Left ventricle myocardium inferior (tissue), 1 donor: ENCODE measurements around the gene MAP4K4. TPM values are rescaled to one million over a fixed set of nuclear protein-coding genes. Genes with fewer than 3 reads are reported as not detected.

Experiments
- DNase-seq: peaks from one replicate; pipeline ENCODE4 v3.0.0-alpha.2; 2020
- H3K27ac ChIP-seq: fragments of 200-600 bp; replicated peaks from 2 replicates; pipeline ENCODE4 v1.8.0; 2021
- H3K27me3 ChIP-seq: fragments of 200-600 bp; 2 replicates; pipeline ENCODE4 v1.8.0; 2021; ENCODE audit warnings: low read depth
- H3K36me3 ChIP-seq: fragments of 200-600 bp; 2 replicates; pipeline ENCODE4 v1.8.0; 2021
- H3K4me1 ChIP-seq: fragments of 200-600 bp; 2 replicates; pipeline ENCODE4 v1.8.0; 2021
- H3K4me3 ChIP-seq: fragments of 200-600 bp; 2 replicates; pipeline ENCODE4 v1.8.0; 2021; ENCODE audit warnings: mild to moderate bottlenecking, moderate library complexity
- H3K9me3 ChIP-seq: fragments of 200-600 bp; replicated peaks from 2 replicates; pipeline ENCODE4 v1.8.0; 2021
- CTCF ChIP-seq: fragments of 200-600 bp; IDR thresholded peaks from 2 replicates; pipeline ENCODE4 v1.8.0; 2021; ENCODE audit warnings: antibody characterized with exemption, mild to moderate bottlenecking, borderline replicate concordance
- intact Hi-C: fragments of 100-400 bp; cut with micrococcal nuclease; formaldehyde crosslinking; loops from one replicate; pipeline ENCODE4 v1.11.0; 2022
- total RNA-seq: library from RNA; stranded (reverse); fragmentation: NEBNext Ultra II Directional; extraction: Animal tissue kit (Norgen Biotek cat#: 25700); gene quantifications from one replicate; pipeline ENCODE4 v1.2.1, GENCODE V29; 2021
- donor health status: DM: no; HTN: yes; CAD: no; lungs with severe emphysema.

The MAP4K4 gene
- total RNA-seq, 1 donor from 2014 or later: 102 TPM

- no peak for TF ChIP-seq CTCF
- Histone ChIP-seq H3K4me3 (peak overlapping the region; percentile 85), H3K27me3 (no peaks in the 10 kb centered on the region), H3K9me3 (peaks cover 10% of the 10 kb centered on the region), H3K36me3 (no peaks in the 10 kb centered on the region), H3K27ac (peak overlapping the region; percentile 95), H3K4me1 (peaks cover 70% of the 10 kb centered on the region)
- DNase-seq: no peak
- intact Hi-C loops: no loop called here
These were observed 1.6 kb downstream of the MAP4K4 start for GRCh38 chr2:101698844-101699754.

GRCh38 chr2:101699755-101700461 lies 2.4 kb downstream of the MAP4K4 start:
- no peak for DNase-seq
- peaks cover 2% of the 10 kb centered on the region for H3K9me3 ChIP-seq
- H3K27ac ChIP-seq: peak overlapping the region; percentile 95
- H3K4me3 ChIP-seq: peak overlapping the region; percentile 85
- no peaks in the 10 kb centered on the region for H3K27me3 ChIP-seq
- H3K4me1 ChIP-seq: peaks cover 78% of the 10 kb centered on the region
- H3K36me3 ChIP-seq: no peaks in the 10 kb centered on the region
- no peak for TF ChIP-seq CTCF
- intact Hi-C loops: loop anchor here (5.0 kb wide), 1 partner anchor 127 kb away; no protein-coding TSS in a partner anchor

GRCh38 chr2:101704046-101704466 lies 6.5 kb downstream of the MAP4K4 start:
- Histone ChIP-seq H3K27me3 (no peaks in the 10 kb centered on the region), H3K27ac (peak overlapping the region; percentile 56), H3K4me1 (peaks cover 97% of the 10 kb centered on the region), H3K36me3 (no peaks in the 10 kb centered on the region), H3K4me3 (no peak overlapping the region), H3K9me3 (no peaks in the 10 kb centered on the region)
- no peak for TF ChIP-seq CTCF
- DNase-seq: no peak
- intact Hi-C loops: loop anchor here (5.0 kb wide), 1 partner anchor 123 kb away; no protein-coding TSS in a partner anchor

- no peak overlapping the region for H3K4me3 ChIP-seq
- DNase-seq: no peak
- peaks cover 98% of the 10 kb centered on the region for H3K4me1 ChIP-seq
- TF ChIP-seq CTCF: no peak
- no peaks in the 10 kb centered on the region for H3K9me3 ChIP-seq
- intact Hi-C loops: loop anchor here (5.0 kb wide), 1 partner anchor 122 kb away; no protein-coding TSS in a partner anchor
- H3K27me3 ChIP-seq: no peaks in the 10 kb centered on the region
- H3K36me3 ChIP-seq: no peaks in the 10 kb centered on the region
- H3K27ac ChIP-seq: peak overlapping the region; percentile 56
These were observed 7.5 kb downstream of the MAP4K4 start for GRCh38 chr2:101704816-101705578.

GRCh38 chr2:101706121-101706818 lies 8.8 kb downstream of the MAP4K4 start:
- no peak for TF ChIP-seq CTCF
- intact Hi-C loops: no loop called here
- Histone ChIP-seq H3K27me3 (no peaks in the 10 kb centered on the region), H3K27ac (peak overlapping the region; percentile 56), H3K9me3 (no peaks in the 10 kb centered on the region), H3K36me3 (no peaks in the 10 kb centered on the region), H3K4me3 (no peak overlapping the region), H3K4me1 (peaks cover 98% of the 10 kb centered on the region)
- no peak for DNase-seq
